Measurements from ENCODE around the gene BMPR1A.

GRCh38 chr10:86855513-86855912, 99.1 kb downstream of the BMPR1A start:
- TF ChIP-seq CTCF (IDR thresholded peaks at IDR 0.05) (no peak), POLR2A (IDR thresholded peaks at IDR 0.05) (no peak)
